GM10266 (cell line): ENCODE measurements around the gene CLOCK.

Experiments
- DNase-seq: peaks from one replicate; pipeline ENCODE4 v3.0.0; 2012; ENCODE audit errors: extremely low spot score
- TF ChIP-seq, protein P1 (sequence below): IDR thresholded peaks from 2 replicates; pipeline ENCODE4 v1.5.1; 2012; ENCODE audit warnings: mild to moderate bottlenecking, low read depth; ENCODE audit not compliant: control insufficient read depth, insufficient read depth; ENCODE audit errors: missing control alignments

Gene CLOCK

DNA sequence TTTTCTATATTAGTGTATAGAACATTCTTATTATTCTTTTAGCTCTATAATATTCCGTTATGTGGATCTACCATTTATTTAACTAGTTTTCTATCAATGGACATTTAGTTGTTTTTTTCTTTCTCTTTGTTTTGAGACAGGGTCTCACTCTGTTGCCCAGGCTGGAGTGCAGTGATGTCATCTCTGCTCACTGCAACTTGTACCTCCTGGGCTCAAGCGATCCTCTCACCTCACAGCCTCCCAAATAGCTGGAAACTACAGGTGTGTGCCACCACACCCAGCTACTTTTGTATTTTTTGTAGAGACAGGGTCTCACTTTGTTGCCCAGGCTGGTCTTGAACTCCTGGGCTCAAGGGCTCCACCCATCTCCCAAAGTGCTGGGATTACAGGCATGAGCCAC lies 140.2 kb downstream of the CLOCK start:
- no peak for DNase-seq

DNA sequence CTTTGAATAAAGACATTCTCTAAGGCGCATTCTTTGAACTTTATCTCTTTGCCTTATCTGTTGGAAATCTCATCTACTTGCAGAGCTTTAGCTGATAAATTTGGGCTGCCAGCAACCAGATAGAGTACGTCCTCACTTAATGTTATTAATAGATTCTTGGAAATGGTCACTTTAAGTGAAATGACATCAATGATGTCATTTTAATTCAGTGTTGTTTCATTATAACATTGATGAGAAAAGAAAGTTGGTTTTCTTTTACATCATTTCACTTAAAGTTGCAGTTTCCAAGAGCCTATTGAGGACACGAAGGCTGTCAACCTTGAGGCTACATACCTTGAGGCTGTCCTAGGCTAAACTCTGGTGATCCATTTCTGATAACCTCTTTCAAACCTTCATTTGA lies 141.6 kb downstream of the CLOCK start:
- TF ChIP-seq, protein P1, sequence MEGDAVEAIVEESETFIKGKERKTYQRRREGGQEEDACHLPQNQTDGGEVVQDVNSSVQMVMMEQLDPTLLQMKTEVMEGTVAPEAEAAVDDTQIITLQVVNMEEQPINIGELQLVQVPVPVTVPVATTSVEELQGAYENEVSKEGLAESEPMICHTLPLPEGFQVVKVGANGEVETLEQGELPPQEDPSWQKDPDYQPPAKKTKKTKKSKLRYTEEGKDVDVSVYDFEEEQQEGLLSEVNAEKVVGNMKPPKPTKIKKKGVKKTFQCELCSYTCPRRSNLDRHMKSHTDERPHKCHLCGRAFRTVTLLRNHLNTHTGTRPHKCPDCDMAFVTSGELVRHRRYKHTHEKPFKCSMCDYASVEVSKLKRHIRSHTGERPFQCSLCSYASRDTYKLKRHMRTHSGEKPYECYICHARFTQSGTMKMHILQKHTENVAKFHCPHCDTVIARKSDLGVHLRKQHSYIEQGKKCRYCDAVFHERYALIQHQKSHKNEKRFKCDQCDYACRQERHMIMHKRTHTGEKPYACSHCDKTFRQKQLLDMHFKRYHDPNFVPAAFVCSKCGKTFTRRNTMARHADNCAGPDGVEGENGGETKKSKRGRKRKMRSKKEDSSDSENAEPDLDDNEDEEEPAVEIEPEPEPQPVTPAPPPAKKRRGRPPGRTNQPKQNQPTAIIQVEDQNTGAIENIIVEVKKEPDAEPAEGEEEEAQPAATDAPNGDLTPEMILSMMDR: no peak
- no peak for DNase-seq

More for the DNA sequence above, 140.2 kb downstream of the CLOCK start:
- TF ChIP-seq, protein P1: no peak

DNA sequence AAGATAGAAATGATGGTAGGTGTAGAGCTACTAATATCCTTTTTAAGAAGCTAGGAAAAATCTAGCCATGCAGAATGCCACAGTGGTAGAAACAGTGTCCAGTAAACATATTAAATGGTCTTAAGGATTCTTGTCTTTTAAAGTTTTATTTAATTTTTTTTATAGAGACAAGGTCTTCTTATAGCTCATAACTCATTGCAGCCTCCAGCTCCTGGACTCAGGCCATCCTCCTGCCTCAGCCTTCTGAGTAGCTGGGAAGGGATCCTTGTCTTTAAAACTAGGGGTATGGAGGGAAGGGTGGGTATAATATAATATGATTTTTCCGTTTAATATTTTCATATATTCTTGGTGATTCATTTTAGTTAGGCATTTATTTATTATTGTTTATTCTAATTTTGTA lies 147.1 kb downstream of the CLOCK start:
- DNase-seq: no peak
- TF ChIP-seq, protein P1: no peak

DNA sequence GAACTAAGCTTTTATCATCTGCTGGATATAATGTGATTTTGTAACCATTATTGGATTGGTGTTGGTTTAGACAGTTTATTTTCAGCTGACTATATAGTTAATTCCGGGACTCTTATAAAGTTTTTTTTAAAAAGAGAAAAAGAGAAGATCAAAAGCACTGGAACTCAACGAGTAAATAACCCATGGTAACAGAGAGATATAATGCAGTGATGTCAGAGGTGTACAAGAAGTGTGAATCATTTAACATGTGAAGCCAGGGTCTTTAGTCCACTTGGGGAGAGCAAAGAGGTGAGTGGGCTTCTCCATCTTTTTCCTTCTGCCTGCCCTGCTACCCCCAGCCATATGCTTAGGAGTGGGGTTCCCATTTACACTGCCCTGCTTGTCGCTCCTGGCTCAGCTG lies 147.7 kb downstream of the CLOCK start:
- no peak for DNase-seq
- TF ChIP-seq, protein P1: no peak

DNA sequence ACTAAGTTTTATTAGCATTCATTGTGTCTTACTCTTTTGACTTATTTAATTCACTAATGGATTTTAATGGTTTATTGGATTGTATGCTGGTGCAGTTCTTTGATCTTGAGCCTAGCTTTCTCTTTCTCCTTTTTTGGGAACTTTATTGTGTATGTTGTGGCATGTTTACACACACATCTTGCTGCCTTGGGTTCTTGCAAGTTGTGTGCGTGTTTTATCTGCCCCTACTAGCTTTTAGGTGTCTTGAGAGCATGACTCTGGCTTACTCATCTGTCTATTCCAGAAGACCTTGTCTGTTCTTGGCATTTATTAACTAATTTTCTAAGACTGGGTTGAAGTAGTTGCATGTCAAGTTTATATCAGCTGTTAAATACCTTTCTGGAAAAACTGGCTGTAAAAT lies 148.2 kb downstream of the CLOCK start:
- TF ChIP-seq, protein P1: no peak
- DNase-seq: no peak

DNA sequence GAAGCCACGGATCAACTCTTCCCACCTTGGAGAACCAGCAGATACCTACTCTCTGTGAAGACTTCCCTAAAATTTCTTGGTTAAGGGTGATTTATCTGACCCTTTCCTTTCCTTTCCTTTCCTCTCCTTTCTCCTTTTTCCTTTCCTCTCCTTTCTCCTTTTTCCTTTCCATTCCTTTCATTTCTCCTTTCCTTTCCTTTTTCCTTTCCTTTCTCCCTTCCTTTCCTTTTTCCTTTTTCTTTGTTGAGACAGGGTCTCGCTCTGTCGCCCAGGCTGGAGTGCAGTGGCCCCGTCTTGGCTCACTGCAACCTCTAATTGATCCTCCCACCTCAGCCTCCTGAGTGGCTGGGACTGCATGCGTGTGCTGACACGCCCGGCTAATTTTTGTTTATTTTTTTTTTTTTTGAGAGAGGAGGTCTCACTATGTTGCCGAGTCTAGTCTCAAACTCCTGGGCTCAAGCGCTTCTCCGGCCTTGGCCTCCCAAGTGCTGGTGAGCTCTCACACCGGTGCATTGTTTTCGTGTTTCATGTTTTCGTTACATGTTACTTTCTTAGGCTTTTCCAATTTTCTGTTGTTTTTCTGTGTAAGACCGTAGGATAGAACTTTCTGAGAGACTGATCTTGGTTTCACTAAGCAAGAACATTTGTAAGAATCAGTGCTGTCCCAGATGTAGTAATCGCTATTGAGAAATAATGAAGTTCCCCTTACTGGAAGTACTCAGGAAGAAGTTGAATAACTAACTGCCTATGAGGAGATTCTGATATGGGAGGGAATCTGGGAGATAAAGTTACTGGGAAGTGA lies 149.0 kb downstream of the CLOCK start:
- DNase-seq: no peak
- TF ChIP-seq, protein P1: no peak

DNA sequence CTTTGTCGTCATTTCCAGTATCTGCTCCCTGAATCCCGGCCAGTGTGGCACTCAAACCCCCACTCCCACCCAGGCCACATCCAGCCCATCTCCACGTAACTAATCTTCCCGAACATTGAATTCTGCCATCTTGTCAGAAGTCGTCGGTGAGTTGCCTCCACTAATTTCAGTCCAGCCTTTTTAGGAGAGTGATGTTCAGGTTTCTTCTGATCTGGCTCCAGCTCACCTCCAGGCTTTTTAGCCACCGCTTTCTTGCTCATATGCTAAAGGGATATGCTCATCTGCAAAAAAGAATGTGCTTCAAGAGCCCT lies 149.6 kb downstream of the CLOCK start:
- DNase-seq: no peak
- TF ChIP-seq, protein P1: no peak
